GM18498 (cell line): ENCODE data around the gene LMNTD2.
A peak's percentile ranks its signal among the peaks of the same experiment; 100 is the strongest.

ENCODE experiments used
- ATAC-seq: cut with Tn5 transposase; IDR thresholded peaks from one replicate; pipeline ENCODE4 v1.9.1; 2021; ENCODE audit warnings: mild to moderate bottlenecking, moderate library complexity; ENCODE audit not compliant: unreplicated experiment

The LMNTD2 gene

DNA sequence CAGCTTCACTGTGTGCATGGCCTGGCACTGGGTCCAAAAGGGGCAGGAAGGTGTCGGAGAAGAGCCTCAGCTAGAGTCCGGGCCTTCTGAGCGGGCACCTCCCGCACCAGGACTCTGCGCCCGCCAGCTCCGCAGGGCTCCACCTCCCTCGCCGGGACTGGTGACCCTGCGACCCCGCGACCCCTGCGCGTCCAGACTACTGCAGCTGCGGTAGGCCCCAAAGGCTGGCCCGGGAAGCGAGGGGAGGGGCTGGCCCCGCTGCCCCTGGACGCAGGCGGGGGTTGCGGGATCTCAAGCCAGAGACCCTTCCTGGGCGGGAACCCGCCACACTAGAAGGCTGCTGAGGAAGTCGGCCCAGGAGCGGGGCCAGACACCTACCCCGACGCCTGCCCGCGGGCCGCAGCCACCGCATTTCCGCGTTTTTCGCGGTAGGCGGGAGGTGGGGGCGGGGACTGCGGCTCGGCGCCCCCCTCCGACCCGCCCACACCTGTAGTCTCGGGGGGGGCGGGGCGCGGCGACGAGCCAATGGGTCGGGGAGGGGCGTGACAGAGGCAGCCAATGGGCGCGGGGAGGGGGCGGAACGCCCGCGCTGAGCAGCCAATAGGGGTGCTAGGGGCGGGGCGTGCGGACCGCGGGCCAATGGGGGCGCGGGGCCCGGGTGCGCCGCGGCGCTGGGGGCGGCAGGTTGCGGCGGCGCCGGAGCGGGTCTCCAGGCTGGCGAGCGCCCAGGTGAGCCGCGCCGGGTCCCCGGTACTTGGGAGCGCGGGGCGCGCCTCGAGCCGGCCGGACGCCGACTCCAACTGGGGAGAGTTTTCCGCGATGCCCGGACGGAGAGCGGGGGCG is at the start of gene LMNTD2, which contains the start of gene RASSF7:
Gene LMNTD2 (minus strand): TSS at position 434 of the 843 bp plus-strand sequence. CDS start 22 bp downstream, at position 412.
Gene RASSF7 (plus strand): TSS at position 666 of the 843 bp plus-strand sequence. CDS start 799 bp downstream, outside the sequence.
- peak; percentile 81 for ATAC-seq

DNA sequence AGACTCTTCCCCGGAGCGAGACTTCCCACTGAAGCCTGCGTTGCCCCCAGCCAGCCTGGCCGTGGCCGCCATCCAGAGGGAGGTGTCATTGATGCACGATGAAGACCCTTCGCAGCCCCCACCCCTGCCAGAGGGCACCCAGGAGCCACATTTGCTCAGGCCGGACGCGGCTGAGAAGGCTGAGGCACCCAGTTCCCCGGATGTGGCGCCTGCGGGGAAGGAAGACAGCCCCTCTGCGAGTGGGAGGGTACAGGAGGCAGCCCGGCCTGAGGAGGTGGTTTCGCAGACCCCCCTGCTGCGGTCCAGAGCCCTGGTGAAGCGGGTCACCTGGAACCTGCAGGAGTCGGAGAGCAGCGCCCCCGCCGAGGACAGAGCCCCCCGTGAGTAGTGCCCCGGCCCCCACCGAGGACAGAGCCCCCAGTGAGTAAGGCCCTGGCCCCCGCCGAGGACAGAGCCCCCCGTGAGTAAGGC is 48.8 kb upstream of the LMNTD2 start:
- no peak for ATAC-seq

DNA sequence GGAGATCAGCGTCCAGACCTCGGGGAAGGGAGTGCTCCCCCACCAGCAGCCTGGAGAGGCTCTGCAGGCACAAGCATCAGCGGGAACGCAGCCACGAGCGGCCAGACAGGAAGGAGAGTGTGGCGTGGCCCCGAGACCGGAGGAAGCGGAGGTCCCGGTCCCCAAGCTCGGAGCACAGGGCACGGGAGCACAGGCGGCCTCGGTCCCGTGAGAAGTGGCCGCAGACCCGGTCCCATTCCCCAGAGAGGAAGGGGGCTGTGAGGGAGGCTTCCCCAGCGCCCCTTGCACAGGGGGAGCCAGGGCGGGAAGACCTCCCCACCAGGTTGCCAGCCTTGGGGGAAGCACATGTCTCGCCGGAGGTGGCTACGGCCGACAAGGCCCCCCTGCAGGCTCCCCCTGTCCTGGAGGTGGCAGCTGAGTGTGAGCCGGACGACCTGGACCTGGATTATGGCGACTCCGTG is 48.3 kb upstream of the LMNTD2 start:
- ATAC-seq, result no peak

DNA sequence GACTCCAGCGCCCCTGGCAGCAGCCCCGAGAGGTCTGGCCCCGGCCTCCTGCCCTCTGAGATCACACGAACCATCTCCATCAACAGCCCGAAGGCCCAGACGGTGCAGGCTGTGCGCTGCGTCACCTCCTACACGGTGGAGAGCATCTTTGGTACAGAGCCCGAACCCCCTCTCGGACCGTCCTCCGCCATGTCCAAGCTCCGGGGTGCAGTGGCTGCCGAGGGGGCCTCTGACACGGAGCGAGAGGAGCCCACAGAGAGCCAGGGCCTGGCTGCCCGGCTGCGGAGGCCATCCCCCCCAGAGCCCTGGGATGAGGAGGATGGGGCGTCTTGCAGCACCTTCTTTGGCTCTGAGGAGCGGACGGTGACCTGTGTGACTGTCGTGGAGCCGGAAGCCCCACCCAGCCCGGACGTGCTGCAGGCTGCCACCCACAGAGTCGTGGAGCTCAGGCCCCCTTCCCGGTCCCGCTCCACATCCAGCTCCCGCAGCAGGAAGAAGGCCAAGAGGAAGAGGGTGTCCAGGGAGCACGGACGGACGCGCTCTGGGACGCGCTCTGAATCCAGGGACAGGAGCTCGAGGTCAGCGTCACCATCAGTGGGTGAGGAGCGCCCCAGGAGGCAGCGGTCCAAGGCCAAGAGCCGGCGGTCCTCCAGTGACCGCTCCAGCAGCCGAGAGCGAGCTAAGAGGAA is 47.6 kb upstream of the LMNTD2 start:
- ATAC-seq, result no peak

- no peak for ATAC-seq
These were observed 46.7 kb upstream of the LMNTD2 start for GRCh38 chr11:607020-607780.

DNA sequence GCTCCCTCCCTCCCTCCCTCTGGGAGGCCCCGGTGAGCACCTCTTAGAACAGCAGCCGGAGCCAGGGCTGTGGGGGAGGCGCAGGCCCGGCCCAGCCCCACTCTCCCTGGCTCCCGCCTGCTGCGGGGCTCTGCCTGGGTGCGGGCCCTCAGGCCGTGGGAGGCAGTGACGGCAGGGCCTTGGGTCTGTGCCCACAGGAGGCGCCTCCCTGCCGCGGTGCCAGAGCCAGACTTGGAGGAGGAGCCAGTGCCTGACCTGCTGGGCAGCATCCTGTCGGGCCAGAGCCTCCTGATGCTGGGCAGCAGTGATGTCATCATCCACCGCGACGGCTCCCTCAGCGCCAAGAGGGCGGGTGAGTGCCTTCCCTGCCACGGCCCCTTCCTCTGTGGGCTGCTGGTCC is 45.7 kb upstream of the LMNTD2 start:
- ATAC-seq, result no peak

DNA sequence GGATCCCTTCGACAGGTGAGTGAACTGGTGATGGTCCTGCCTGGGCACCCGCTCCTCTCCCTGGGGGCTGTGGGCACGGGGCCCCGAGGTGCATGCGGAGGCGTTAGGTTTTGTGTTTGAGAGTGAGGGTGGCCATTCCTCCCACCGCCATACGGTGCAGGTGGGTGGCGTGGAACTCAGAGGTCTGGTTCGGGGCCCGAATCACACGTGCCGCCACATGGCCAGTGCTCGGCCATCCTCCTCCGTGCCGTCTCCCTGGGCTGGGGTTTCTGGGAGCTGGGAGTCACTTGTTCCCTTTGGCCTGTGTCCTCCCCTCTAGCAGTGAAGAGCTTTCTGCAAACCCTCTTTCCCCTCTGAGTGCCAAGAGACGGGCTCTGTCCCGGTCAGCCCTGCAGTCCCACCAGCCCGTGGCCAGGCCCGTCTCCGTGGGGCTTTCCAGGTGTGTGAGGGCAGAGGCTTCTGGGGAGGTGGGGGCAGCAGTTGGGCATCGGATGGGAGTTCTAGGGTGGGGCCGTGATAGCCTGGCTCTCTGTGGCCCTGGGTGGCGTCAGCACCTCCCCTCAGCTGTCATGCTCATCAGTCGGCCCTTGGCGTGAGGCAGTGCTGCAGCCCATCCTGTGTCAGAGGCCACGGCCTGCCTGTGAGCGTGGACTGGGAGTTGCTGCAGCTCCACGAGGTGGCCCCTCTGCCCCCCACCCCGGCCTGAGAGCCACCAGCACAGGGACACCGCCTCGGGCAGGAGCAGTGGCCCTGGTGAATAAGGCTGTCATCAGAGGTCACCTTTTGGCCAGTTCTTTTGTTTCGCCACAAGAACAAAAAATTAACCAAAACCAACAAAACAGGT is 45.0 kb upstream of the LMNTD2 start:
- ATAC-seq, result no peak

DNA sequence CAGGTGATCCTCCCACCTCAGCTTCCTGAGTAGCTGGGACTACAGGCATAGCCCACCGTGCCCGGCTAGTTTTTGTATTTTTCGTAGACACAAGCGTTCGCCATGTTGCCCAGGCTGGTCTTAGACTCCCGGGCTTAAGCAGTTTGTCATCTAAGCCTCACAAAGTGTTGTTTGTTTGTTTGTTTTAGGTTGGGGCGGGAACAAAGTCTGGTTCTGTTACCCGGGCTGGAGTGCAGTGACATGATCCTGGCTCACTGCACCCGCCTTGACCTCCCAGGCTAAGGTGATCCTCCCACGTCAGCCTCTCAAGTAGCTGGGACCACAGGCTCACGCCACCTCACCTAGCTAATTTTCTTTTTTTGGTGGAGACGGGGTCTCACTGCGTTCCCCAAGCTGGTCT is 42.6 kb upstream of the LMNTD2 start:
- ATAC-seq, result no peak

DNA sequence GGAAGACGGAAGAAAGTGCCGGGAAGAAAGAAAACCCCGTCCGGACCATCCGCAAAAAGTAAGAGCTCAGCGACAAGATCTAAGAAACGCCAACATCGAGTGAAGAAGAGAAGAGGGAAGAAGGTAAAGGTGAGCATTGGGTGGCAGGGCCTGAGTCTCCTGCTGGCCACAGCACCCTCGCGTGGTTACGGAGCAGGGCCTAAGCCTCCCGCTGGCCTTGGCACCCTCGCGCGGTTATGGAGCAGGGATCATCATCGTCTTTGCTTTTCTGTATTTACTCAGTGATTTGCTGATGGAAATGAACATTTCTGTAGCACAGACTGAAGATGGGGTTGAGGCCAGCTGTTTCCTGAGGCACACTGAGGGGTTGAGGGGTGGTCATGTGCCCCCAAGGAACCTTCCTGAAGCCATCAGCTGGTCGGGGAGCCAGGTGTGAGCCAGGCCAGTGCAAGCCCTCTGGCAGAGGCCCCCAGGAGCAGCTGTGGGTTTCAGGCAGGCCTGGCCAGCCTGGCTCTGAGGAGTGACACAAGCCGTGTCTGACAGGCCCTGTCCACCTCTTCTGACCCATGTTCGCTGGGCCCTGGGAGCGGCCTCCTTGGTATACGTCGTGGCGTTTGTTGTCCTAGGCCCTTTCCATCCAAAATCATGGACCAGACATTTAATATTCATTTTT is 41.2 kb upstream of the LMNTD2 start:
- ATAC-seq, result no peak

DNA sequence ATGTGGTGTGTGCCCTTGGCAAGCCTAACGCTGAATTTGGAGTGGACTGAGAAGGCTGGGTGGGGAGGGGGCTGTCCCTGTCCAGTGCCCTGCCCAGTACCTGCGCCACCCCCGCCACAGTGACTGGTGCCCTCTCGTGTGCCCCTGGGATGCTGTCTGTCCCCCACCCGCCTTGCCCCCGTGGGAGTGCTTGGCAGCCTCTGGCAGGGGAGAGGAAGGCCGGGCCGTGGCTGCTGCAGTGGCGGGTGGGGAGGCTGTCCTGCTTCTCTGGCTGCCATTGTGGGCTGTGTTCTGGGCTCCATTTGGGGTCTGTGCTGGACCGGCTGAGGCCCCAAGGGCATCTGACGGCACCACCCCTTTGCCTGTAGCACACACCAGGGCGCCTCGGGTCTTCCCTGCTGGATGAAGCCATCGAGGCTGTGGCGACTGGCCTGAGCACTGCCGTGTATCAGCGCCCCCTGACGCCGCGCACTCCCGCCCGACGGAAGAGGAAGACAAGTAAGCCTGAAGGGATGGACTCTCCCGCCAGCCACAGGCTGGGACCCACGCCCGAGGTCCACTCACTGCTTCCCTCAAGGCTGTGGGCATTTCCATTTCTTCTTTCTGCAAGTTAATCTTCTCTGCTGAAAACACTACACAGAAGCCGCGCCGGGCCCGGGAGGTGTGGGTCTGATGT is 37.6 kb upstream of the LMNTD2 start:
- ATAC-seq, result no peak

DNA sequence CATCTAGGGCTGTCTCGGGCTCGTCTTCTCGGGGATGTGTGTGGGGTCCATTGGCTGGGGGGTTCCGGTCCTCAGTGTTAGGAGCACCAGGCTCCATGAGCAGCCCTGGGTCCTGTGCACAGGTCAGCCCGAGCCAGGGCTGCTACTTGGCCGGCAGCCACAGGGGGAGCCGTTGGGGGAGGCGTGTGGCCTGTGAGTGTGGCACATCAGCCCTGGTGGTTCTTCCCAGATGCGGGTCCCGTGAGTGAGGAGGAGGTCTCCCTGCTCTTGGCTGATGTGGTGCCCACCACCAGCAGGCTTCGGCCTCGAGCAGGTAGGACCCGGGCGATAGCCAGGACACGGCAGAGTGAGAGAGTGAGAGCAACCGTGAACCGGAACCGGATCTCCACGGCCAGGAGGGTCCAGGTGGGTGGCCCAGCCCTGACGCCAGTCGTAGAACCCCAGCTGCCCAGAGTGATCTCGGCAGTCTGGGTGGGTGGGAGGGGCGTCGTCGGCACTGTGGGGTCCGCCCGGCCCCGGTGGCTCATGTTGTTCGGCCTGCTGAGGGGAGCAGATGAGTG is 36.7 kb upstream of the LMNTD2 start:
- no peak for ATAC-seq

DNA sequence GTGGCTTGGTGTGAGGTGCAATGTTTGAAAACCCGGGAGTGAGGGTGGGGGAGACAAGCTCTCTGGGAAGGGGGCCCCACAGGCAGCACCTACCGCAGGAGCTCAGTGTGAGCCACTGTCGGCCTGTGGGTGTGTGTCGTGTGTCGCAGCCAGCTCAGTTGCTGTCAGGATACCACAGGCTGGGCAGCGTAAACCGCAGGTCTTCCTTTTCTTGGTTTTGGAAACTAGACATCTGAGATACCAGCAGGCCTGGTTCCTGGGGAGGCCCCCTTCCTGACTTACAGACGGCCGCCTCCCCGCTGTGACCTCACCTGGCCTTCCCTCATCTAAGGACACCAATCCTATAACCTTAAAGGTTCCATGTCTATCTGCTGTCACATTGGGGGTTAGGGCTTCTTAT is 35.8 kb upstream of the LMNTD2 start:
- no peak for ATAC-seq

GRCh38 chr11:595400-595799 is 34.9 kb upstream of the LMNTD2 start:
- no peak for ATAC-seq

DNA sequence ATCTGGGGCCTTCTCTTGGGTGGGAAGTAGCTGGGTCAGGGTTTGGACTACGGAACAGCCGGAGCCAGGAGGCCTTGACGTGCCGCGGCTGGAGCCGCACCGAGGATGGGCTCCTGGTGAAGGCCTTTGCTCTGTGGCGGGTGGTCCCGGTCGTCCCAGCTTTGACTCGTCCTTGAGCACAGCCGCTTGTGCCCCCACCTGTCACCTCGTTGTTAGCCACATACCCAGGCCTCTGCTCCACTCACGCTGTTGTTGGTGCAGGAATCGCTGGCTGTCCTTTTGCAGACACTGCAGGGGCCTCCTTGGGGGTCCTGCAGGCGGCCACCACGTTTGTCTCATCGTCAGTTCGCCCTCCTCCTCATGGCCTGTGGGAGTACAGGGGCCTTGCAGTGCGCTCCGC is 32.8 kb upstream of the LMNTD2 start:
- no peak for ATAC-seq

DNA sequence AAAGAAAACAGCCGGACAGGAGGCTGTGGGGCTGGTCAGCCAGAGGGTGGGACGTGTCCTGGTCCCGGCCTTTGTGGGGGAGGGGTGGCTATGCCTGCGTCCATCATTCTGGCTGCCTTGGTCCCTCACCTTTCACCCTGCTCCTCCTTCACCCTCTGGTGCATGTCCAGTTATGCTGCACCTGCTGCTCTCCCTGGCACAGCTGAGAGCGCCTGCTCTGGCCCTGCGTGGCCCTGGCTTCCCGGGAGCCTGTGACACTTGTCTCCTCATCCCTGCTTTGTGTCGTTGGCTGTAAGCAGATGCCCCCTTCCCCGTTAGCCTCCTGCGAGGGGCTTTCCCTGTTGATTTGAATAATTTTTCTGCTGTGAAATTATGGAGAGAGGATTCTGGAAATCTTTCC is 32.4 kb upstream of the LMNTD2 start:
- ATAC-seq, result no peak

DNA sequence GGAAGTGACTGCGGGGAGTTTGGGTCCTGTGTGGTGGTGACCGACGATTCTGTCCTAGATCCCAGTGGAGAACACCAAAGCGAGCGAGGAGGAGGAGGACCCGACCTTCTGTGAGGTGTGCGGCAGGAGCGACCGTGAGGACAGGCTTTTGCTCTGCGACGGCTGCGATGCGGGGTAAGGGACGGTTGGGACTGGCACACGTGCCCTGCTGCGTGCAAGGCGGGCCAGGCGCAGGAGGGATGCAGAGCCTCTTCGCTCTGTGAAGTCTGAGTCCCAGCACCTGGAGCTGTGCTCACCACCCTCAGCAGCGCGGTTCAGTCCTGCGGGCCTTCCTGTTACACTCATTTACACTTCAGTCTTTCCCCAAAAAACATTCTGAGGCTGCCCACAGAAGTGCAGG is 32.0 kb upstream of the LMNTD2 start:
- no peak for ATAC-seq

DNA sequence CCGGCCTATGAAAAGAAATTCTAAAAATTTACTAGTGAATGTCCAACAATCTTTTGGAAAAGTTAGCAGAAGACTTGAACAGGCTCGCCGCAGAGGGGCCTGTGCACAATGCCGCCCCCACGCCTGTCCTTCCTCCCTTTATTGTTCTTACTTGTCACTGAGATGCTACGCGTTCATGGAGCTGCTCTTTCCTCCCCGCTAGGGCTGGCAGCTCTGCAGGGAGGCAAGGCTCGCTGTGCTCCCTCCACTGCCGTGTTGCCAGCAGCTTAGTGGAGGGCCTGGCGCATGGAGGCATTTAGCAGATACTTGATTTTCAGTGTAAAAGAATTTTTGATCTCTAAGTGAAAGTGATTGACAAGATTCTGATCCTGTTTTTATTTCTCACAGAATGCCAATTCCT is 30.5 kb upstream of the LMNTD2 start:
- ATAC-seq, result no peak

- no peak for ATAC-seq
These were observed 29.3 kb upstream of the LMNTD2 start for GRCh38 chr11:589798-590197.

DNA sequence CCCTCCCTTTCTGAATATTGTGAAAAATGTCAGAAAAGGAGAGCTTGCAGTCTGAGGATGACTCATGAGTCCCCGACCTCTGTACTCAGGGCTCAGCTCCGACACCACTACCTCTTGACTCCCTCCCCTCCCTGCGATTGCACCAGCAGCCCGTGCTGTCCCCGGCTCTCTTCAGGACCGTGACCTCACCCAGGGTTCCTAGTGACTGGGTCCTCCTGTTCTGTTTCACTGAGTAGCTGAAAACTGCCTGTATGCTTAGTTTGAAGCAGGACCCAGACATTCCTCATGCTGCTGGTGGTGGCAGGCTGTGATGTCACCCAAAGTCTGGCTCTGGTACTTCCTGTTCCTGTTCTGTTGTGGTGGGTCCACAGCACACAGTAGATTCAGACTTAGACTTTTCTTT is 27.4 kb upstream of the LMNTD2 start:
- ATAC-seq, result no peak
